GM19438 (cell line): ENCODE results near the gene LSM7.

Source experiments
- ATAC-seq: cut with Tn5 transposase; IDR thresholded peaks from one replicate; pipeline ENCODE4 v1.9.1; 2021; ENCODE audit warnings: low read depth; ENCODE audit not compliant: unreplicated experiment

Gene LSM7

DNA sequence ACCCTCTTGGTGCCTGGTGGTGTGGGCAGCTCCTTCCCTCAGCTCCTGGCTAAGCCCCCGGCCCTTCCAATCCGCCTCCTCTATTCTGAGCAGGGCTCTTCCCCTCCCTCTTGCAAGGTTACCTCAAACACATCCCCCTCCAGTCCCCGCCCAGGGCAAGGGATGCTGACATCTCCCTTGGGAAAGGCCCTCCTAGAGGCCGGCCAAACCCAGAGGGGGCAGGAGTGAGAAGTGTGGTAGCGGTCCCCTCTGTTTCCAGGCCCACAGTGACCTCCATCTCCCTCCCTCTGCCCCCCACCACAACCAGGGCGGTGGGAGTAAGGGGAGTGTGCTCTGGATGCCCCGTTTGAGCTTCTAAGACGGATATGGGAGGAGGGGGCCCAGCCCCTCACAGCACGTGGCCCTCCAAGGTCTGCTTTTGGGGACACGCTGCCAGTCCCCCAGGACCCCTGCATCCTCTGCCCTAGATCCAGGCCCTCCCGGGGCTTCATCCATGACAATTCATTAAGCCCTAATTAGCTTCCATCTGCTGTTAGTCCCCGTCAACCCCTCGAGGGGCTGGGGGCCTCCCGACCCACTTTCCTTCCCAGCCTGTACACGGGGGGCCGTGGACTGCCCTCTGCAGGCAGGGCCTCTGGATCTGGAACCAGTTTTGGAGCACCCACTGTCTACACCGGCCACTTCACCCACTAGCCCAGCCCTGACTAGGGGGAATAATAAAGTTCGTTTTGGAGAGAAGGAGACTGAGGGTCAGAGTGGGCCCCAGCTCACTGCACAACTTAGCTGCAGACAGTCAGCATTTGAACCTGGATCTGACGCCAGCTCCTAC lies 22.7 kb downstream of the LSM7 start:
- no peak for ATAC-seq

DNA sequence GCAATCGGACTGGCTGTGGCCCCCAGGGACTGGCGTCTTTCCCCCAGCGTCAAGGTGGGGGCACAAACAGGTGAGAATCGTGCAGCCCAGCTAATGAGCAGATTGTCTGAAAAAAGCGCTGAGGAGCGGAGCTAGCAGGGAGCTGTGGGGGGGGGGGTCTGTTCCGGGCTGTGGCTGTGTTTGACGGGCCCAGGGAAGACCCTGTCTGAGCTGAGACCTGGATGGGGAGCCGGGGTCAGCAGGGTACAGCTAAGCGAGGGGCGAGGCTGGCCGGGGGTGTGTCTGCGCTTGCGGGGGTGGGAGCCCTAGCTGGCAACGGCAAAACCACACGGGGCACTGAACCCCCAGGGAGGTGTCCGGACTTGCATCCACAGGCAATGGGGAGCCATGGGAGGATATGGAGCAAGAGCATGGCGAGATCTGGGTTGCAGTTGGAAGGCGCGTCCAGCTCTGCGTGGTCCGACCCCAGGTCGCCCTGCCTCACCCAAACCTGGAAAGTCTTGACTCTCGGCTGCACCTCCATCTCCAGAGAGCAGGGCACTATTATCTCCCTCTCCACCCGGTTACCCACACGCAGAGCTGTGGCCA lies 25.1 kb downstream of the LSM7 start:
- no peak for ATAC-seq

- ATAC-seq: no peak
These were observed 25.8 kb downstream of the LSM7 start for GRCh38 chr19:2302319-2303210.

GRCh38 chr19:2300533-2300932 lies 27.9 kb downstream of the LSM7 start:
- no peak for ATAC-seq

- no peak for ATAC-seq
These were observed 32.2 kb downstream of the LSM7 start for GRCh38 chr19:2296141-2296540.

GRCh38 chr19:2294687-2295335 lies 33.6 kb downstream of the LSM7 start:
- no peak for ATAC-seq

GRCh38 chr19:2291185-2291751 lies 37.1 kb downstream of the LSM7 start:
- ATAC-seq: no peak

DNA sequence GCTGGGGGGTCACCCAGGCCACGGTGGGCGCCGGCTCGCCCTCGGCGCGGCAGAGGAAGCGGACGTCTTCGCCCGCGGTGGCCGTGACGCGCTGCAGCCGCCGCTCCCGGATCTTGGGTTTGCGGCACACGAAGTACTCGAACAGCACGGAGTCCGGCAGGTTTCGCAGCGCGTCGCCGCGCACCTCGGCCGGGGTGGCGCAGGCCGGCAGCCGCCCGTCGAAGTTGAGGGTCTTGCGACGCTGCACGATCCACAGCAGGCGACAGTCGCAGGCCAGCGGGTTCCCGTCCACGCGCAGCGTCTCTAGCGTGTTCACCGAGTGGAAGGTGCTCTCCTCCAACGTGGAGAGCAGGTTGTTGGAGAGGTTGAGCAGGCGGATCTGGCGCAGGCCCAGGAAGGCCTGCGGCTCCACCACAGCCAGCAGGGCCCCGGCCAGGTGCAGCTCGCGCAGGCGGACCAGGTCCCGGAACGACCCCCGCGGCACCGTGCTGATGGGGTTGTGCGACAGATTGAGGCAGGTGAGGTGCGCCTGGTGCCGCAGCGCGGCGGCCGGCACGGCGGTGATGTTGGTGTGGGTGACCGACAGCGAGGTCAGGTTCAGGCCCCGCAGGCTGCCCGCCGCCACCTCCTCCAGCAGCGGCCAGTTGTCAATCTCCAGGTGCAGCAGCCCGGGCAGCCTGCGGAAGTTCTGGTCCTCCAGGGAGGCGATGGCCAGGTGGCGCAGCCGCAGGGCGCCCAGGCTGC lies 37.8 kb downstream of the LSM7 start:
- no peak for ATAC-seq

- no peak for ATAC-seq
These were observed 38.5 kb downstream of the LSM7 start for GRCh38 chr19:2289714-2290435.

- no peak for ATAC-seq
These were observed 39.3 kb downstream of the LSM7 start for GRCh38 chr19:2288818-2289713.

- ATAC-seq: no peak
These were observed 40.0 kb downstream of the LSM7 start for GRCh38 chr19:2288338-2288817.

- no peak for ATAC-seq
These were observed 40.6 kb downstream of the LSM7 start for GRCh38 chr19:2287585-2288337.

- ATAC-seq: no peak
These were observed 41.8 kb downstream of the LSM7 start for GRCh38 chr19:2286402-2287140.

- no peak for ATAC-seq
These were observed 44.4 kb downstream of the LSM7 start for GRCh38 chr19:2283835-2284507.

DNA sequence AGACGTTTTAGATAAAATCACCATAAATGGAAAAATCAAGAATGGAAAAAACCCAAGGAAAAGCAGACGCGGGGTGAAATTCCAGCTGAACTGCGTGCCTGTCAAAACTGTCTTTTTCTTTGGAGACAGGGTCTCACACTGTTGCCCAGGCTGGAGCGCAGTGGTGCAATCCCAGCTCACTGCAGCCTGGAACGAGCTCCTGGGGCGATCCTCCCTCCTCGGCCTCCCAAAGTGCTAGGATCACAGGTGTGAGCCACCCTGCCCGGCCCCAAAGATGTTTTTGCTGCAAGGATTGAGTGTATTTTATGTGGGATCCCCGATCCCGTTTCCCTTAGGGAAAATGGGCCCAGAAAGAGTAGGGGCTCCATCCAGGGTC lies 45.5 kb downstream of the LSM7 start:
- ATAC-seq: no peak
